HepG2 (cell line): ENCODE data around the gene PAN3. TPM values are rescaled to one million over a fixed set of nuclear protein-coding genes. Genes with fewer than 3 reads are reported as not detected.

Experiments used
- ATAC-seq: fragments of 200-7000 bp; cut with Tn5 transposase; 3 replicates; pipeline ENCODE4 v1.9.1; 2020; ENCODE audit warnings: mild to moderate bottlenecking, moderate library complexity
- BruUV-seq: library from RNA; stranded (reverse); fragments of 400-500 nt; replicated peaks from 2 replicates; lab custom pipeline; 2021; lab: Mats Ljungman, UMichigan
- CTCF ChIA-PET: fragments of 300-600 bp; formaldehyde crosslinking; extraction: SDS; loops from one replicate; lab custom pipeline; 2021; ENCODE audit warnings: low total read pairs, inconsistent platforms, low intra/inter-chr PET ratio; lab: Yijun Ruan, JAX
- POLR2A ChIA-PET: fragments of 350-600 bp; sonication (Branson Sonifier 250); formaldehyde crosslinking; loops from one replicate; lab custom pipeline; 2020; ENCODE audit warnings: antibody characterized with exemption, inconsistent platforms; lab: Yijun Ruan, JAX
- DNase-seq: peaks from one replicate; pipeline ENCODE4 v3.0.0-alpha.2; 2015; ENCODE audit warnings: low spot score
- FAIRE-seq: peaks from 3 replicates; lab custom pipeline; 2011; peaks lifted over from hg19 to GRCh38; lab: Jason Lieb, UNC
- H2AFZ ChIP-seq: one replicate; pipeline ENCODE4 v1.6.1; 2011; ENCODE audit warnings: low read length, inconsistent platforms
- H3K27ac ChIP-seq: fragments of 300-600 bp; 3 replicates; pipeline ENCODE4 v1.8.0; 2011; ENCODE audit warnings: mixed run types, mild to moderate bottlenecking, mixed read lengths, low read length, inconsistent platforms; ENCODE audit not compliant: insufficient read depth; ENCODE audit errors: extremely low read length
- H3K27me3 ChIP-seq, 2 experiments: fragments of 200-600 bp in 1 of 2; 2 replicates in 1 of 2; 3 replicates in 1 of 2; pipeline versions ENCODE4 v1.6.0 to v1.8.0; 2011; ENCODE audit warnings: low read length in 2 of 2, mild to moderate bottlenecking in 2 of 2, moderate library complexity in 2 of 2, inconsistent platforms in 1 of 2; ENCODE audit not compliant: insufficient read depth in 2 of 2, control insufficient read depth in 1 of 2
- H3K36me3 ChIP-seq, 2 experiments: fragments of 200-600 bp in 1 of 2; replicated peaks in 1 of 2; 2 replicates in 1 of 2; 3 replicates in 1 of 2; pipeline versions ENCODE4 v1.5.1 to v1.8.0; 2011; ENCODE audit warnings: low read length in 2 of 2, inconsistent platforms in 1 of 2; ENCODE audit not compliant: insufficient read depth in 2 of 2, control insufficient read depth in 1 of 2
- H3K4me1 ChIP-seq: 2 replicates; pipeline ENCODE4 v1.5.1; 2012; ENCODE audit warnings: low read length, inconsistent platforms; ENCODE audit not compliant: insufficient read depth
- H3K4me2 ChIP-seq: 2 replicates; pipeline ENCODE4 v1.6.0; 2011; ENCODE audit warnings: low read depth, low read length, inconsistent platforms
- H3K4me3 ChIP-seq, 3 experiments: fragments of 200-600 bp in 1 of 3; sonication (generic), shearing (Covaris generic) in 1 of 3; replicated peaks in 1 of 3; 2 replicates each; pipeline ENCODE4 v1.5.1; 2011 to 2016; ENCODE audit warnings: low read length in 3 of 3, inconsistent platforms in 2 of 3, low read depth in 2 of 3, mild to moderate bottlenecking in 2 of 3, control low read depth in 1 of 3, mixed read lengths in 1 of 3; ENCODE audit not compliant: insufficient read depth in 1 of 3
- H3K79me2 ChIP-seq: one replicate; pipeline ENCODE4 v1.6.1; 2011; ENCODE audit warnings: low read length, inconsistent platforms; ENCODE audit not compliant: insufficient read depth
- H3K9ac ChIP-seq: 2 replicates; pipeline ENCODE4 v1.6.0; 2011; ENCODE audit warnings: mild to moderate bottlenecking, low read depth, low read length, inconsistent platforms; ENCODE audit not compliant: insufficient read depth
- H3K9me3 ChIP-seq: 2 replicates; pipeline ENCODE4 v1.5.1; 2012; ENCODE audit warnings: mild to moderate bottlenecking, low read length
- H4K20me1 ChIP-seq: 2 replicates; pipeline ENCODE4 v1.6.0; 2011; ENCODE audit warnings: inconsistent platforms, mild to moderate bottlenecking, low read length, moderate library complexity; ENCODE audit not compliant: insufficient read depth
- KMT2B ChIP-seq: IDR thresholded peaks from 2 replicates; pipeline ENCODE4 v1.6.1; 2016; ENCODE audit warnings: missing genetic modification reagents, missing compliant biosample characterization
- ZNF205 ChIP-seq: IDR thresholded peaks from 2 replicates; pipeline ENCODE4 v1.6.1; 2018; ENCODE audit warnings: missing biosample characterization, missing genetic modification reagents
- ZNF570 ChIP-seq: sonication (generic); formaldehyde crosslinking; IDR thresholded peaks from 2 replicates; pipeline ENCODE4 v1.4.0; 2020; ENCODE audit warnings: mild to moderate bottlenecking, missing genetic modification reagents, borderline replicate concordance
- ZNF839 ChIP-seq: sonication (generic); formaldehyde crosslinking; IDR thresholded peaks from 2 replicates; pipeline ENCODE4 v1.4.0; 2020; ENCODE audit warnings: missing genetic modification reagents, mild to moderate bottlenecking, borderline replicate concordance
- ZNF841 ChIP-seq: sonication (generic); formaldehyde crosslinking; IDR thresholded peaks from 2 replicates; pipeline ENCODE4 v1.8.1; 2023; ENCODE audit warnings: missing genetic modification reagents, borderline replicate concordance
- WGBS: methylation state at CpG from one replicate; pipeline ENCODE4 v1.1.6; 2017; ENCODE audit warnings: low lambda C conversion rate; 5-methylcytosine and 5-hydroxymethylcytosine counted together
- in situ Hi-C: cut with HindIII; loops from 2 replicates; pipeline ENCODE4 v1.10.0; 2017; ENCODE audit warnings: low pct_unique_long_range_greater_than_20kb; ENCODE audit not compliant: extremely low pct_ligation_motif_present
- intact Hi-C: fragments of 100-400 bp; cut with micrococcal nuclease; formaldehyde crosslinking; loops from one replicate; pipeline ENCODE4 v1.10.0; 2022; ENCODE audit not compliant: unreplicated experiment
- polyA plus RNA-seq, 8 experiments: library from polyadenylated mRNA; depleted of rRNA in 3 of 8; stranded (reverse) in 7 of 8; unstranded in 1 of 8; fragments of >200 nt; fragmentation: Illumina TruSeq in 4 of 8; extraction: Trizol in 4 of 8; gene quantifications; 2 replicates each; pipeline versions ENCODE4 v1.2.1 to v1.2.3, GENCODE V29; 2011 to 2016; ENCODE audit warnings: low read depth in 4 of 8, missing spikeins in 1 of 8, mixed read lengths in 1 of 8; ENCODE audit not compliant: insufficient read depth in 1 of 8
- total RNA-seq, 5 experiments: library from RNA; depleted of rRNA; stranded (reverse); fragments of >200 nt; fragmentation: Illumina TruSeq; extraction: Trizol; gene quantifications; 2 replicates each; pipeline ENCODE4 v1.2.3, GENCODE V29; 2016; ENCODE audit warnings: low read depth in 1 of 5
- TF ChIP-seq, protein P1 (sequence below): sonication (generic); formaldehyde crosslinking; IDR thresholded peaks from 2 replicates; pipeline ENCODE4 v1.5.0; 2020; ENCODE audit warnings: mild to moderate bottlenecking, missing genetic modification reagents
- TF ChIP-seq, protein P2 (sequence below), 2 experiments: sonication (generic) in 1 of 2; formaldehyde crosslinking in 1 of 2; IDR thresholded peaks; 2 replicates each; pipeline versions ENCODE4 v1.5.1 to v1.6.1; 2011 to 2020; ENCODE audit warnings: borderline replicate concordance in 1 of 2, low read depth in 1 of 2, low read length in 1 of 2, mild to moderate bottlenecking in 1 of 2, missing genetic modification reagents in 1 of 2, moderate library complexity in 1 of 2
- TF ChIP-seq, protein P3 (sequence below): sonication (generic); formaldehyde crosslinking; IDR thresholded peaks from 2 replicates; pipeline ENCODE4 v1.9.0; 2021; ENCODE audit warnings: missing genetic modification reagents, borderline replicate concordance
- TF ChIP-seq, protein P4 (sequence below): sonication (generic); formaldehyde crosslinking; conservative IDR thresholded peaks from 2 replicates; pipeline ENCODE4 v1.4.0; 2020; ENCODE audit warnings: missing genetic modification reagents

Gene PAN3
- total and polyA plus RNA-seq, 2 of the 13 experiments (the other 11 are each of a cell fraction or from before 2014, with no cell fraction given) = 9.7 to 10.6 TPM

DNA sequence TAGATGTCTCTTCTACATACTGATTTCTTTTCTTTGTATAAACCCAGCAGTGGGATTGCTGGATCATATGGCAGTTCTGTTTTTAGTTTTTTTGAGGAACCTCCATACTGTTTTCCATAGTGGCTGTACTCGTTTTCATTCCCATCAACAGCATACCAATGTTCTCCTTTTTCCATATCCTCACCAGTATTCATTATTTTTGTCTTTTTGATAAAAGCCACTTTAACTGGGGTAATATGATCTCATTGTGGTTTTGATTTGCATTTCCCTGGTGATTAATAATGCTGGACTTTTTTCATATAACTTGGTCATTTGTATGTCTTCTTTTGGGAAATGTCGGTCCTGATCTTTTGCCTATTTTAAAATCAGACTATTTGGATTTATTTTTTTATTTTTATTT is 108.5 kb downstream of the PAN3 start:
- H3K27ac ChIP-seq = no peak overlapping the region
- ChIA-PET CTCF (no interaction called here), POLR2A (no interaction called here)
- intact Hi-C loops = no loop called here
- no TSS peak for BruUV-seq
- TF ChIP-seq ZNF205 (CRISPR knock-in tag) = no peak
- no peak for TF ChIP-seq KMT2B
- TF ChIP-seq ZNF839 = no peak
- TF ChIP-seq, protein P1, sequence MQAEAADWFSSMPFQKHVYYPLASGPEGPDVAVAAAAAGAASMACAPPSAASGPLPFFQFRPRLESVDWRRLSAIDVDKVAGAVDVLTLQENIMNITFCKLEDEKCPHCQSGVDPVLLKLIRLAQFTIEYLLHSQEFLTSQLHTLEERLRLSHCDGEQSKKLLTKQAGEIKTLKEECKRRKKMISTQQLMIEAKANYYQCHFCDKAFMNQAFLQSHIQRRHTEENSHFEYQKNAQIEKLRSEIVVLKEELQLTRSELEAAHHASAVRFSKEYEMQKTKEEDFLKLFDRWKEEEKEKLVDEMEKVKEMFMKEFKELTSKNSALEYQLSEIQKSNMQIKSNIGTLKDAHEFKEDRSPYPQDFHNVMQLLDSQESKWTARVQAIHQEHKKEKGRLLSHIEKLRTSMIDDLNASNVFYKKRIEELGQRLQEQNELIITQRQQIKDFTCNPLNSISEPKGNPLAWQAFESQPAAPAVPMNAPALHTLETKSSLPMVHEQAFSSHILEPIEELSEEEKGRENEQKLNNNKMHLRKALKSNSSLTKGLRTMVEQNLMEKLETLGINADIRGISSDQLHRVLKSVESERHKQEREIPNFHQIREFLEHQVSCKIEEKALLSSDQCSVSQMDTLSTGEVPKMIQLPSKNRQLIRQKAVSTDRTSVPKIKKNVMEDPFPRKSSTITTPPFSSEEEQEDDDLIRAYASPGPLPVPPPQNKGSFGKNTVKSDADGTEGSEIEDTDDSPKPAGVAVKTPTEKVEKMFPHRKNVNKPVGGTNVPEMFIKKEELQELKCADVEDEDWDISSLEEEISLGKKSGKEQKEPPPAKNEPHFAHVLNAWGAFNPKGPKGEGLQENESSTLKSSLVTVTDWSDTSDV (CRISPR knock-in tag) = no peak
- ATAC-seq (no peak), DNase-seq (no peak), FAIRE-seq (no peak)
- no peaks in the 10 kb centered on the region for H3K4me1 ChIP-seq
- no peak overlapping the region for H3K4me3 ChIP-seq
- H3K9ac ChIP-seq = no peak overlapping the region
- no peaks in the 10 kb centered on the region for H4K20me1 ChIP-seq
- no peaks in the 10 kb centered on the region for H3K27me3 ChIP-seq
- H2AFZ ChIP-seq = no peak overlapping the region
- in situ Hi-C loops = no loop called here
- WGBS = 96% methylated on average over 2 of the region's 2 CpGs
- H3K36me3 ChIP-seq = no peaks in the 10 kb centered on the region
- no peaks in the 10 kb centered on the region for H3K9me3 ChIP-seq
- H3K79me2 ChIP-seq = no peaks in the 10 kb centered on the region
- H3K4me2 ChIP-seq = no peak overlapping the region

DNA sequence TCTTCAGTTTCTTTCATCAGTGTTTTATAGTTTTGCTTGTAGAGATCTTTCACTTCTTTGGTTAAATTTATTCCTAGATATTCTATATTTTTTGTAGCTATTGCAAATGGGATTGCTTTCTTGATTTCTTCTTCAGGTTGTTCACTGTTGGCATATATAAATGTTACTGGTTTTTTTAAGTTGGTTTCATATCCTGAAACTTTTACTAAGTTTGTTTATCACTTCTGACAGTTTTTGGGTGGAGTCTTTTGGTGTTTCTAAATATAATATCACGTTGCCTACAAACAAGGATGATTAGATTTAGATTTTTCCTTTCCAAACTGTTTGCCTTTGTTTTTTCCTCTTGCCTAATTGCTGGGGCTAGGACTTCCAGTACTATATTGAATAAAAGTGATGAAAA is 109.7 kb downstream of the PAN3 start:
- FAIRE-seq = no peak
- in situ Hi-C loops = no loop called here
- no peak overlapping the region for H3K4me2 ChIP-seq
- TF ChIP-seq ZNF570 (CRISPR knock-in tag) = no peak
- no peak for TF ChIP-seq ZNF841 (CRISPR knock-in tag)
- TF ChIP-seq, protein P2, sequence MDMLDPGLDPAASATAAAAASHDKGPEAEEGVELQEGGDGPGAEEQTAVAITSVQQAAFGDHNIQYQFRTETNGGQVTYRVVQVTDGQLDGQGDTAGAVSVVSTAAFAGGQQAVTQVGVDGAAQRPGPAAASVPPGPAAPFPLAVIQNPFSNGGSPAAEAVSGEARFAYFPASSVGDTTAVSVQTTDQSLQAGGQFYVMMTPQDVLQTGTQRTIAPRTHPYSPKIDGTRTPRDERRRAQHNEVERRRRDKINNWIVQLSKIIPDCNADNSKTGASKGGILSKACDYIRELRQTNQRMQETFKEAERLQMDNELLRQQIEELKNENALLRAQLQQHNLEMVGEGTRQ (IDR thresholded peaks at IDR 0.05; ENCODE audit: low read depth, low read length) = no peak
- TF ChIP-seq, protein P2 (CRISPR knock-in tag; IDR thresholded peaks at IDR 0.05; ENCODE audit: borderline replicate concordance) = no peak
- TF ChIP-seq, protein P3, sequence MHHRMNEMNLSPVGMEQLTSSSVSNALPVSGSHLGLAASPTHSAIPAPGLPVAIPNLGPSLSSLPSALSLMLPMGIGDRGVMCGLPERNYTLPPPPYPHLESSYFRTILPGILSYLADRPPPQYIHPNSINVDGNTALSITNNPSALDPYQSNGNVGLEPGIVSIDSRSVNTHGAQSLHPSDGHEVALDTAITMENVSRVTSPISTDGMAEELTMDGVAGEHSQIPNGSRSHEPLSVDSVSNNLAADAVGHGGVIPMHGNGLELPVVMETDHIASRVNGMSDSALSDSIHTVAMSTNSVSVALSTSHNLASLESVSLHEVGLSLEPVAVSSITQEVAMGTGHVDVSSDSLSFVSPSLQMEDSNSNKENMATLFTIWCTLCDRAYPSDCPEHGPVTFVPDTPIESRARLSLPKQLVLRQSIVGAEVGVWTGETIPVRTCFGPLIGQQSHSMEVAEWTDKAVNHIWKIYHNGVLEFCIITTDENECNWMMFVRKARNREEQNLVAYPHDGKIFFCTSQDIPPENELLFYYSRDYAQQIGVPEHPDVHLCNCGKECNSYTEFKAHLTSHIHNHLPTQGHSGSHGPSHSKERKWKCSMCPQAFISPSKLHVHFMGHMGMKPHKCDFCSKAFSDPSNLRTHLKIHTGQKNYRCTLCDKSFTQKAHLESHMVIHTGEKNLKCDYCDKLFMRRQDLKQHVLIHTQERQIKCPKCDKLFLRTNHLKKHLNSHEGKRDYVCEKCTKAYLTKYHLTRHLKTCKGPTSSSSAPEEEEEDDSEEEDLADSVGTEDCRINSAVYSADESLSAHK (CRISPR knock-in tag) = no peak
- TF ChIP-seq, protein P4, sequence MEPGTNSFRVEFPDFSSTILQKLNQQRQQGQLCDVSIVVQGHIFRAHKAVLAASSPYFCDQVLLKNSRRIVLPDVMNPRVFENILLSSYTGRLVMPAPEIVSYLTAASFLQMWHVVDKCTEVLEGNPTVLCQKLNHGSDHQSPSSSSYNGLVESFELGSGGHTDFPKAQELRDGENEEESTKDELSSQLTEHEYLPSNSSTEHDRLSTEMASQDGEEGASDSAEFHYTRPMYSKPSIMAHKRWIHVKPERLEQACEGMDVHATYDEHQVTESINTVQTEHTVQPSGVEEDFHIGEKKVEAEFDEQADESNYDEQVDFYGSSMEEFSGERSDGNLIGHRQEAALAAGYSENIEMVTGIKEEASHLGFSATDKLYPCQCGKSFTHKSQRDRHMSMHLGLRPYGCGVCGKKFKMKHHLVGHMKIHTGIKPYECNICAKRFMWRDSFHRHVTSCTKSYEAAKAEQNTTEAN (CRISPR knock-in tag) = no peak

More for the DNA sequence above, 109.7 kb downstream of the PAN3 start:
- no peak overlapping the region for H3K9ac ChIP-seq
- ATAC-seq = no peak
- H3K4me3 ChIP-seq = no peak overlapping the region
- no peak for DNase-seq
- no TSS peak for BruUV-seq
- H3K4me1 ChIP-seq = no peaks in the 10 kb centered on the region
- no peaks in the 10 kb centered on the region for H3K9me3 ChIP-seq
- no peaks in the 10 kb centered on the region; a peak in 1 of 5 replicates for H3K36me3 ChIP-seq
- ChIA-PET POLR2A (no interaction called here), CTCF (no interaction called here)
- intact Hi-C loops = no loop called here
- WGBS = 97% methylated on average over 1 of the region's 1 CpG
- no peak overlapping the region for H2AFZ ChIP-seq
- H3K27ac ChIP-seq = no peak overlapping the region
- no peaks in the 10 kb centered on the region for H4K20me1 ChIP-seq
- no peaks in the 10 kb centered on the region for H3K79me2 ChIP-seq
- no peaks in the 10 kb centered on the region for H3K27me3 ChIP-seq
